Ovary (tissue), 3 donors: ENCODE measurements around the gene HEPN1.

Experiments
- EP300 ChIP-seq: sonication (generic); formaldehyde crosslinking; IDR thresholded peaks from one replicate; pipeline ENCODE4 v1.6.1; 2017; ENCODE audit warnings: antibody characterized with exemption
- POLR2A ChIP-seq: fragments of 450-650 bp; IDR thresholded peaks from one replicate; pipeline ENCODE4 v1.6.1; 2017; ENCODE audit warnings: antibody characterized with exemption, mild to moderate bottlenecking, moderate library complexity
- TF ChIP-seq, protein P1 (sequence below), 3 donors: fragments of 450-650 bp in 2 of 3; fragments of 200-600 bp in 1 of 3; IDR thresholded peaks; one replicate each; pipeline versions ENCODE4 v1.5.1 to v1.8.0; 2016 to 2022; ENCODE audit warnings: antibody characterized with exemption in 3 of 3, mild to moderate bottlenecking in 1 of 3
- donor health status: DM: no; HTN: no; CAD: no.

DNA sequence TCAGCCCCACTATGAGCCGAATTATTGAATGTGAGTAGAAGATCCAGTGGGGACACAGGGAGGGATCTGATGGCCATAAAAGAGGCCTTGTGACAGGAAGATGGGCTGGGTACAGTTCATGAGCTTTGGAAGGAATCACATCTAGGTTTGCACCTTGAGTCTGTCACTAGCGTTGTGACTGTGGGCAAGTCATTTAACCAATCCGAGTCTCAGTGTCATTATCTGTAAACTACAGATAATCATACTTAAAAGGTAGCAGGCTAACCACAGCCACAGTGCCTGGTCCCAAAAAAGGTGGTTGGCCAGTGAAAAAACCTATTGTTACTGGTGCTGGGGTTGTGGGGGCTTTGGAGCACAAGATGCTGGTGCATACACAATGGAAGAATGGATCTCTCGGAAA, 3.8 kb downstream of the HEPN1 start:
- TF ChIP-seq POLR2A (no peak), EP300 (no peak)
- TF ChIP-seq, protein P1, sequence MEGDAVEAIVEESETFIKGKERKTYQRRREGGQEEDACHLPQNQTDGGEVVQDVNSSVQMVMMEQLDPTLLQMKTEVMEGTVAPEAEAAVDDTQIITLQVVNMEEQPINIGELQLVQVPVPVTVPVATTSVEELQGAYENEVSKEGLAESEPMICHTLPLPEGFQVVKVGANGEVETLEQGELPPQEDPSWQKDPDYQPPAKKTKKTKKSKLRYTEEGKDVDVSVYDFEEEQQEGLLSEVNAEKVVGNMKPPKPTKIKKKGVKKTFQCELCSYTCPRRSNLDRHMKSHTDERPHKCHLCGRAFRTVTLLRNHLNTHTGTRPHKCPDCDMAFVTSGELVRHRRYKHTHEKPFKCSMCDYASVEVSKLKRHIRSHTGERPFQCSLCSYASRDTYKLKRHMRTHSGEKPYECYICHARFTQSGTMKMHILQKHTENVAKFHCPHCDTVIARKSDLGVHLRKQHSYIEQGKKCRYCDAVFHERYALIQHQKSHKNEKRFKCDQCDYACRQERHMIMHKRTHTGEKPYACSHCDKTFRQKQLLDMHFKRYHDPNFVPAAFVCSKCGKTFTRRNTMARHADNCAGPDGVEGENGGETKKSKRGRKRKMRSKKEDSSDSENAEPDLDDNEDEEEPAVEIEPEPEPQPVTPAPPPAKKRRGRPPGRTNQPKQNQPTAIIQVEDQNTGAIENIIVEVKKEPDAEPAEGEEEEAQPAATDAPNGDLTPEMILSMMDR (IDR thresholded peaks at IDR 0.05) = no peak
